ENCODE data around the gene NRAP.
"Not testable (repeated sequence)": the region's sequence is repeated elsewhere in the genome, so short reads cannot be mapped to it uniquely, and the experiment has no call there.

The NRAP gene

DNA sequence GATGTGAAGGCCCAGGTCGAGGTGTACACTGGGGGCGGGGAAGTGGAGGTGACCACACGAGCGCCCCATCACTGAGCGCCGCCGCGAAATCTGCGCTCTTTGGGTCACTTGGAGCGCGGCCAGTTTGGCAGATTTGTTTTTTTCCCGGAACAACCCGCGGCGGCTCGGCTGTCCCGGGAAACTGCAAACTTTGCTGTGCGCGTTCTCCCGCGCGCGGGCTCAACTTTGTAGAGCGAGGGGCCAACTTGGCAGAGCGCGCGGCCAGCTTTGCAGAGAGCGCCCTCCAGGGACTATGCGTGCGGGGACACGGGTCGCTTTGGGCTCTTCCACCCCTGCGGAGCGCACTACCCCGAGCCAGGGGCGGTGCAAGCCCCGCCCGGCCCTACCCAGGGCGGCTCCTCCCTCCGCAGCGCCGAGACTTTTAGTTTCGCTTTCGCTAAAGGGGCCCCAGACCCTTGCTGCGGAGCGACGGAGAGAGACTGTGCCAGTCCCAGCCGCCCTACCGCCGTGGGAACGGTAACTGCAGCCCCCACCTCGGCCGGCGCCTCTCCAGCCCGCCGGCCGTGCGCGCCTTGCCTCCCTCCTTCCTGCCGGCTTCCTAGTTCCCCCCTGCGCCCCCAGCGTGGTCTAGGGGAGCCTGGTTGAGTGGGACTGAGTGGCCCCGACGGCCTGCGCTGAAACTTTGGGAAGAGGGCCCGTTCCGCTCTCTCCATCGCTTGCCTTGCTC lies 15.8 kb upstream of the NRAP start, which contains the start of gene CASP7:
CASP7 (plus strand) TSS at position 450 of the 727 bp plus-strand sequence. CDS start 17,582 bp downstream, outside the sequence.
- H3K4me1 ChIP-seq (ENCODE audit: control insufficient read depth, insufficient read depth, low read length) = peaks cover 3% of the 10 kb centered on the region
- H3K27ac ChIP-seq (ENCODE audit: low read depth, low read length) = peak within 1 kb of the TSS; percentile 93
- peak within 1 kb of the TSS; percentile 93 for H3K4me3 ChIP-seq (ENCODE audit: low read length)
- peak within 1 kb of the TSS; percentile 98 for H3K9ac ChIP-seq (ENCODE audit: low read length)
- no peaks in the 10 kb centered on the region for H3K36me3 ChIP-seq (ENCODE audit: control insufficient read depth, insufficient read depth, low read length)
- H3K27me3 ChIP-seq (ENCODE audit: control insufficient read depth, insufficient read depth, low read length) = no peaks in the 10 kb centered on the region

- no peak overlapping the region for H3K4me3 ChIP-seq (ENCODE audit: low read length)
- no peaks in the 10 kb centered on the region for H3K4me1 ChIP-seq (ENCODE audit: control insufficient read depth, insufficient read depth, low read length)
- H3K36me3 ChIP-seq (ENCODE audit: control insufficient read depth, insufficient read depth, low read length) = no peaks in the 10 kb centered on the region
- no peak overlapping the region for H3K9ac ChIP-seq (ENCODE audit: low read length)
- no peaks in the 10 kb centered on the region for H3K27me3 ChIP-seq (ENCODE audit: control insufficient read depth, insufficient read depth, low read length)
- no peak overlapping the region for H3K27ac ChIP-seq (ENCODE audit: low read depth, low read length)
Measured at GRCh38 chr10:113666682-113667252, 2.9 kb upstream of the NRAP start.

- Histone ChIP-seq H3K4me3 (ENCODE audit: low read length) (no peak overlapping the region), H3K4me1 (ENCODE audit: control insufficient read depth, insufficient read depth, low read length) (no peaks in the 10 kb centered on the region), H3K27ac (ENCODE audit: low read depth, low read length) (no peak overlapping the region), H3K9ac (ENCODE audit: low read length) (no peak overlapping the region), H3K36me3 (ENCODE audit: control insufficient read depth, insufficient read depth, low read length) (no peaks in the 10 kb centered on the region), H3K27me3 (ENCODE audit: control insufficient read depth, insufficient read depth, low read length) (no peaks in the 10 kb centered on the region)
Measured at GRCh38 chr10:113665806-113666354, 2.0 kb upstream of the NRAP start.

GRCh38 chr10:113665352-113665751 lies 1.5 kb upstream of the NRAP start:
- Histone ChIP-seq H3K9ac (ENCODE audit: low read length) (no peak overlapping the region), H3K27me3 (ENCODE audit: control insufficient read depth, insufficient read depth, low read length) (no peaks in the 10 kb centered on the region), H3K4me1 (ENCODE audit: control insufficient read depth, insufficient read depth, low read length) (no peaks in the 10 kb centered on the region), H3K27ac (ENCODE audit: low read depth, low read length) (no peak overlapping the region), H3K4me3 (ENCODE audit: low read length) (no peak overlapping the region), H3K36me3 (ENCODE audit: control insufficient read depth, insufficient read depth, low read length) (no peaks in the 10 kb centered on the region)

DNA sequence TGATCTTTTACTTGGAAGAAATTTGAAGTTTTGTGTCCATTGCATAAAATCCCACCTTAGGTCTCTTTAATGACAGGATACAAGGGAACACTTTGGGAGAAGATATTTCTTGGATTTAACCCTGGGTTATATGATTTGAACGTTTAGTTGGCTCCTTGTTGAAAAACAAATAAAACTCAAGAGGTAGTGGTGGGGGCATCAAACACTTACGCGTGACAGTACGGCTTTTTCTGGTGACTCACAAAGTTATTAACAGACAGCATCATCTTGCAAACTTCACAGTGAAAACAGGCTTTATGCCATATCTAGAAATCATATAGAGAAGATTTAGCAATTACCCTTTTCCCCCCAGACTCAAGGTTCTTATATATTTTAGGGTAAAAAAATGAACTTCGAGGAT lies 699 bp downstream of the NRAP start:
- H3K27ac ChIP-seq (ENCODE audit: low read depth, low read length) = no peak overlapping the region

DNA sequence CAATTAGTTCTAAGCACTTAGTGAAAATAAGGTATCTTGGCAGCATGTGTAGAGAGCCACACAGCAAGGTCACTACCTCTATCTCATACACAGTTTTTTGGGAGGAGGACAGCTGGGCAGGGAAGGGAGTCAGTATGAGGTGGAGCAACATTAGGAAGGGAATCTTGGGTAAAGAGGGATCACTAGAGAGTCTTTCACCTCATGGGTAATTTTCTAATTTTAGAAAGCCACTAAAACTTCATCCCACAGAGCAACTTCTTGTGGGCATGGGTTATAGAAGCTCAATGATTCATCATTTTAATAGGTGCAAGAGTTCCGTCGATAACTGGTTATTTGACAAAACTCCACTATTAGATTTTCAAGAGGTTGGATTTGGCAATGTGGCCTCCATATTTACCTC lies 2.5 kb downstream of the NRAP start:
- Histone ChIP-seq H3K36me3 (ENCODE audit: control insufficient read depth, insufficient read depth, low read length) (no peaks in the 10 kb centered on the region), H3K27ac (ENCODE audit: low read depth, low read length) (no peak overlapping the region), H3K4me3 (ENCODE audit: low read length) (no peak overlapping the region), H3K9ac (ENCODE audit: low read length) (no peak overlapping the region), H3K27me3 (ENCODE audit: control insufficient read depth, insufficient read depth, low read length) (no peaks in the 10 kb centered on the region), H3K4me1 (ENCODE audit: control insufficient read depth, insufficient read depth, low read length) (no peaks in the 10 kb centered on the region)

More for the DNA sequence above, 699 bp downstream of the NRAP start:
- Histone ChIP-seq H3K27me3 (ENCODE audit: control insufficient read depth, insufficient read depth, low read length) (no peaks in the 10 kb centered on the region), H3K36me3 (ENCODE audit: control insufficient read depth, insufficient read depth, low read length) (no peaks in the 10 kb centered on the region), H3K4me1 (ENCODE audit: control insufficient read depth, insufficient read depth, low read length) (no peaks in the 10 kb centered on the region), H3K4me3 (ENCODE audit: low read length) (no peak overlapping the region), H3K9ac (ENCODE audit: low read length) (no peak overlapping the region)

GRCh38 chr10:113657544-113657943 lies 6.3 kb downstream of the NRAP start:
- H3K4me1 ChIP-seq (ENCODE audit: control insufficient read depth, insufficient read depth, low read length) = no peaks in the 10 kb centered on the region
- H3K36me3 ChIP-seq (ENCODE audit: control insufficient read depth, insufficient read depth, low read length) = no peaks in the 10 kb centered on the region
- no peaks in the 10 kb centered on the region for H3K27me3 ChIP-seq (ENCODE audit: control insufficient read depth, insufficient read depth, low read length)
- H3K9ac ChIP-seq (ENCODE audit: low read length) = no peak overlapping the region
- no peak overlapping the region for H3K4me3 ChIP-seq (ENCODE audit: low read length)
- no peak overlapping the region for H3K27ac ChIP-seq (ENCODE audit: low read depth, low read length)

DNA sequence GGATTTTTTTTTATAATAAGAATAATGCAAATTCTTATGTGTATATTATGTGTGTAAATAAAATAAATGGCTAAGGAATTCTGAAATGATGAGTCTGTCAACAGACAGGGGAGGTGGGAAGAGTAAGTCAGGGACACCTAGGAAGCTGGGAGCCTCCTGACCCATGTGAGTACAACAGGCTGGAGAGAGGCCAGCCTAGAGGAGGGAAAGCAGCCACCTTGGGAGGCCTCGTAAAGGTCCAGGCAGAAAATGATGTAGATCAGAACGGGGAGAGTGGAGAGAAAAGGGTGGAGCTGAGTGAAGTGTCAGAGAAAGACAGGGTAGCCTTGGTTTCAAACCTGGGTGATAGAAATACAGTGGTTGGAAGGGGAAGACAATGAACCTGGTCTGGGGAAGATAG lies 6.9 kb downstream of the NRAP start:
- H3K9ac ChIP-seq (ENCODE audit: low read length) = no peak overlapping the region
- H3K4me3 ChIP-seq (ENCODE audit: low read length) = no peak overlapping the region
- no peak overlapping the region for H3K27ac ChIP-seq (ENCODE audit: low read depth, low read length)
- H3K27me3 ChIP-seq (ENCODE audit: control insufficient read depth, insufficient read depth, low read length) = no peaks in the 10 kb centered on the region
- no peaks in the 10 kb centered on the region for H3K4me1 ChIP-seq (ENCODE audit: control insufficient read depth, insufficient read depth, low read length)
- H3K36me3 ChIP-seq (ENCODE audit: control insufficient read depth, insufficient read depth, low read length) = no peaks in the 10 kb centered on the region

- H3K9ac ChIP-seq (ENCODE audit: low read length); H3K4me3 ChIP-seq (ENCODE audit: low read length); H3K36me3 ChIP-seq (ENCODE audit: control insufficient read depth, insufficient read depth, low read length); H3K4me1 ChIP-seq (ENCODE audit: control insufficient read depth, insufficient read depth, low read length); H3K27ac ChIP-seq (ENCODE audit: low read depth, low read length); H3K27me3 ChIP-seq (ENCODE audit: control insufficient read depth, insufficient read depth, low read length): not testable (repeated sequence)
Measured at GRCh38 chr10:113652456-113652855, 11.4 kb downstream of the NRAP start.

DNA sequence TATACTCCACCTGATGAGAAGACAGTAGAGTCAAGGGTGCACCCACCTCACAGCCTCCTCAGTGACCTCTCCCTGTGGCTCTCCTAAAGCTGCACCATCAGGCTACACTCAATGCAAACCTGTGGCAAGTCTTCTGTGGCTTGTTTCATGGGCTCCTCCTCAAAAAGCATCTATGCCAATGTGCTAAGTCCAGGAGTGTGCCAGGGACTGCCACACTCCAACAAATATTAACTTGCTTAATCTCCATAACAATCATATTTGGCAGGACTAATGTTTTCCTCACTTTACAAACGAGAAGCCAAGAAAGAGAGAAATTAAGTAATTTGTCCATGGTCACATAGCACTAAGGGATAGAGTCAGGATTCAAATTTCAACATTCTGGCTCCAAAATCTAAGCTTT lies 11.9 kb downstream of the NRAP start:
- Histone ChIP-seq H3K27ac (ENCODE audit: low read depth, low read length) (no peak overlapping the region), H3K9ac (ENCODE audit: low read length) (no peak overlapping the region), H3K36me3 (ENCODE audit: control insufficient read depth, insufficient read depth, low read length) (no peaks in the 10 kb centered on the region), H3K27me3 (ENCODE audit: control insufficient read depth, insufficient read depth, low read length) (no peaks in the 10 kb centered on the region), H3K4me1 (ENCODE audit: control insufficient read depth, insufficient read depth, low read length) (no peaks in the 10 kb centered on the region), H3K4me3 (ENCODE audit: low read length) (no peak overlapping the region)

- Histone ChIP-seq H3K4me3 (ENCODE audit: low read length) (no peak overlapping the region), H3K27ac (ENCODE audit: low read depth, low read length) (no peak overlapping the region), H3K9ac (ENCODE audit: low read length) (no peak overlapping the region), H3K36me3 (ENCODE audit: control insufficient read depth, insufficient read depth, low read length) (no peaks in the 10 kb centered on the region), H3K4me1 (ENCODE audit: control insufficient read depth, insufficient read depth, low read length) (no peaks in the 10 kb centered on the region), H3K27me3 (ENCODE audit: control insufficient read depth, insufficient read depth, low read length) (no peaks in the 10 kb centered on the region)
Measured at GRCh38 chr10:113651021-113651420, 12.8 kb downstream of the NRAP start.

GRCh38 chr10:113650172-113650571 lies 13.7 kb downstream of the NRAP start:
- Histone ChIP-seq H3K27ac (ENCODE audit: low read depth, low read length) (no peak overlapping the region), H3K9ac (ENCODE audit: low read length) (no peak overlapping the region), H3K36me3 (ENCODE audit: control insufficient read depth, insufficient read depth, low read length) (no peaks in the 10 kb centered on the region), H3K4me3 (ENCODE audit: low read length) (no peak overlapping the region), H3K4me1 (ENCODE audit: control insufficient read depth, insufficient read depth, low read length) (no peaks in the 10 kb centered on the region), H3K27me3 (ENCODE audit: control insufficient read depth, insufficient read depth, low read length) (no peaks in the 10 kb centered on the region)

DNA sequence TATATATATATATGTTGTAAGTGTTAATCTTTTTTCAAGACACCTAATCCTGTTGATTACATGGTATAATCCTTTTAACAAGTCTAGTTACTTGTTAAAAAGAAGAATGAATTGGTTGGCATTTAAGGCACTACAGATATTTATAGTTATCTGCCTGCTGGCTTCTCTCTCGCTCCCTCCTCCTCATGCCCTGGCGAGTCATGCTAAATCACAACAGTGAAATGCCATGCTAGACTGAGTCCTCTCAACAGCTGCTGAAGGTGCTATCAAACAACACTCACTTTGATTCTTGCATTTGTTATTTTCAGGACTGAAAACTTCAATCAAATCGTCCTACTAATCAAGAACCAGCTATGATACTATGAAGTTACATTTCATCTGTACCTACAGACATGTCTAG lies 15.4 kb downstream of the NRAP start:
- Histone ChIP-seq H3K27ac (ENCODE audit: low read depth, low read length) (no peak overlapping the region), H3K36me3 (ENCODE audit: control insufficient read depth, insufficient read depth, low read length) (no peaks in the 10 kb centered on the region), H3K4me3 (ENCODE audit: low read length) (no peak overlapping the region), H3K4me1 (ENCODE audit: control insufficient read depth, insufficient read depth, low read length) (no peaks in the 10 kb centered on the region), H3K9ac (ENCODE audit: low read length) (no peak overlapping the region), H3K27me3 (ENCODE audit: control insufficient read depth, insufficient read depth, low read length) (no peaks in the 10 kb centered on the region)
